K562 (cell line): ENCODE measurements around the gene TENT4A. TPM values are rescaled to one million over a fixed set of nuclear protein-coding genes. Genes with fewer than 3 reads are reported as not detected.

Experiments used
- RB1 ChIP-seq: fragments of 450-650 bp; IDR thresholded peaks from 2 replicates; pipeline ENCODE4 v1.6.1; 2017; ENCODE audit warnings: low read depth, mild to moderate bottlenecking
- ZEB2 ChIP-seq: fragments of 450-650 bp; IDR thresholded peaks from 2 replicates; pipeline ENCODE4 v1.6.1; 2016
- polyA plus RNA-seq, 8 experiments: library from polyadenylated mRNA; depleted of rRNA in 4 of 8; stranded (reverse) in 5 of 8; unstranded in 3 of 8; fragments of >200 nt; fragmentation: Nextera tagmentation in 2 of 8; fragmentation: Illumina TruSeq in 1 of 8; extraction: Ambion mirVana in 2 of 8; extraction: Trizol in 1 of 8; gene quantifications; 2 replicates each; pipeline versions ENCODE4 v1.2.1 to v1.2.3, GENCODE V29; 2011 to 2014; ENCODE audit warnings: inconsistent platforms in 1 of 8, missing spikeins in 1 of 8
- total RNA-seq, 7 experiments: library from RNA; depleted of rRNA in 6 of 7; stranded (reverse); fragments of >200 nt in 6 of 7; fragmentation: Illumina TruSeq in 2 of 7; extraction: Trizol in 2 of 7; gene quantifications; 2 replicates each; pipeline versions ENCODE4 v1.2.1 to v1.2.3, GENCODE V29; 2011 to 2021; ENCODE audit warnings: low replicate concordance in 1 of 7
- TF ChIP-seq, protein P1 (sequence below): fragments of 450-650 bp; IDR thresholded peaks from 2 replicates; pipeline ENCODE4 v1.6.1; 2016; ENCODE audit warnings: mild to moderate bottlenecking, moderate library complexity
- TF ChIP-seq, protein P2 (sequence below): sonication (generic); formaldehyde crosslinking; IDR thresholded peaks from 2 replicates; pipeline ENCODE4 v1.8.0; 2022; ENCODE audit warnings: missing genetic modification reagents, mild to moderate bottlenecking, borderline replicate concordance
- TF ChIP-seq, protein P3 (sequence below), 2 experiments: fragments of 450-650 bp in 1 of 2; sonication (generic) in 1 of 2; formaldehyde crosslinking; conservative IDR thresholded peaks; 2 replicates each; pipeline versions ENCODE4 v1.4.0 to v1.8.1; 2020 to 2022; ENCODE audit warnings: mild to moderate bottlenecking in 1 of 2, missing genetic modification reagents in 1 of 2
- TF ChIP-seq, protein P4 (sequence below): fragments of 250-450 bp; sonication (Bioruptor Pico); IDR thresholded peaks from 2 replicates; pipeline ENCODE4 v1.5.0; 2021

TENT4A gene
- total and polyA plus RNA-seq, 9 of the 15 experiments (the other 6 are each of a cell fraction or from before 2014, with no cell fraction given), result 1.3 to 27.3 (median 13.0) TPM

DNA sequence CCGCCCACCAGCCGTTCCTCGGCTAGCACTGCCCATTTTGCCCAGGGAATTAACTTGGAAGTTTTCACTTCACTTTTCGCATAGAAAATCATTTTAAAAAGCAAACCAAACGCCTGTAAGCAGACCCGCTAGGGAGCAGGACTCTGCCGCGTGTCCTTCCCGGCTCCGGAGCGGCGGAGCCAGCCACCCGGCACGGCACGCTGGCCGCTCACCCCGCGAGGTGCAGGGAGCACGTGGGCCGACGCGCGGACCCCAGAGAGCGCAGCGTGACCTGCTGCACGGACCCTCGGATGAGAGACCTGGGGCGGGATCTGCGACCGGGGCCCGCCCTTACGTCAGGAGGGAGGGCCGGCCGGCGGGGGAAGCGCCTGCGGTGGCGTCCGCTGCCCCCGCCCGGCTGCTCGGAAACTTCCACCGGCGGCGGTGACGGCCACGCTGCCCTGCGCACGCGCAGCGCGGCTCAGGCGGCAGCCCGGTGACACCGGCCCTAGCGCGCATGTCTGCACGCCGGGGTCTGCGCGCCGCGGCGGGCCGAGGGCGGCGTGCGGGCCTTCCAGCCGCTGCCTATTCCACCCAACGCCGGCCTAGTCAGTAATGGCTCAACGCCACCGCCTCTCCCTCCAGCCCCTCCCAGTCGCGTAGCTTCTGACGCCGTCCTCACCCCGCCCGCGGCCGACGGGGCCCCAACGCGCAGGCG is 507 bp upstream of the TENT4A start (continued):
- TF ChIP-seq RB1, result peak; percentile 90
- TF ChIP-seq, protein P1, sequence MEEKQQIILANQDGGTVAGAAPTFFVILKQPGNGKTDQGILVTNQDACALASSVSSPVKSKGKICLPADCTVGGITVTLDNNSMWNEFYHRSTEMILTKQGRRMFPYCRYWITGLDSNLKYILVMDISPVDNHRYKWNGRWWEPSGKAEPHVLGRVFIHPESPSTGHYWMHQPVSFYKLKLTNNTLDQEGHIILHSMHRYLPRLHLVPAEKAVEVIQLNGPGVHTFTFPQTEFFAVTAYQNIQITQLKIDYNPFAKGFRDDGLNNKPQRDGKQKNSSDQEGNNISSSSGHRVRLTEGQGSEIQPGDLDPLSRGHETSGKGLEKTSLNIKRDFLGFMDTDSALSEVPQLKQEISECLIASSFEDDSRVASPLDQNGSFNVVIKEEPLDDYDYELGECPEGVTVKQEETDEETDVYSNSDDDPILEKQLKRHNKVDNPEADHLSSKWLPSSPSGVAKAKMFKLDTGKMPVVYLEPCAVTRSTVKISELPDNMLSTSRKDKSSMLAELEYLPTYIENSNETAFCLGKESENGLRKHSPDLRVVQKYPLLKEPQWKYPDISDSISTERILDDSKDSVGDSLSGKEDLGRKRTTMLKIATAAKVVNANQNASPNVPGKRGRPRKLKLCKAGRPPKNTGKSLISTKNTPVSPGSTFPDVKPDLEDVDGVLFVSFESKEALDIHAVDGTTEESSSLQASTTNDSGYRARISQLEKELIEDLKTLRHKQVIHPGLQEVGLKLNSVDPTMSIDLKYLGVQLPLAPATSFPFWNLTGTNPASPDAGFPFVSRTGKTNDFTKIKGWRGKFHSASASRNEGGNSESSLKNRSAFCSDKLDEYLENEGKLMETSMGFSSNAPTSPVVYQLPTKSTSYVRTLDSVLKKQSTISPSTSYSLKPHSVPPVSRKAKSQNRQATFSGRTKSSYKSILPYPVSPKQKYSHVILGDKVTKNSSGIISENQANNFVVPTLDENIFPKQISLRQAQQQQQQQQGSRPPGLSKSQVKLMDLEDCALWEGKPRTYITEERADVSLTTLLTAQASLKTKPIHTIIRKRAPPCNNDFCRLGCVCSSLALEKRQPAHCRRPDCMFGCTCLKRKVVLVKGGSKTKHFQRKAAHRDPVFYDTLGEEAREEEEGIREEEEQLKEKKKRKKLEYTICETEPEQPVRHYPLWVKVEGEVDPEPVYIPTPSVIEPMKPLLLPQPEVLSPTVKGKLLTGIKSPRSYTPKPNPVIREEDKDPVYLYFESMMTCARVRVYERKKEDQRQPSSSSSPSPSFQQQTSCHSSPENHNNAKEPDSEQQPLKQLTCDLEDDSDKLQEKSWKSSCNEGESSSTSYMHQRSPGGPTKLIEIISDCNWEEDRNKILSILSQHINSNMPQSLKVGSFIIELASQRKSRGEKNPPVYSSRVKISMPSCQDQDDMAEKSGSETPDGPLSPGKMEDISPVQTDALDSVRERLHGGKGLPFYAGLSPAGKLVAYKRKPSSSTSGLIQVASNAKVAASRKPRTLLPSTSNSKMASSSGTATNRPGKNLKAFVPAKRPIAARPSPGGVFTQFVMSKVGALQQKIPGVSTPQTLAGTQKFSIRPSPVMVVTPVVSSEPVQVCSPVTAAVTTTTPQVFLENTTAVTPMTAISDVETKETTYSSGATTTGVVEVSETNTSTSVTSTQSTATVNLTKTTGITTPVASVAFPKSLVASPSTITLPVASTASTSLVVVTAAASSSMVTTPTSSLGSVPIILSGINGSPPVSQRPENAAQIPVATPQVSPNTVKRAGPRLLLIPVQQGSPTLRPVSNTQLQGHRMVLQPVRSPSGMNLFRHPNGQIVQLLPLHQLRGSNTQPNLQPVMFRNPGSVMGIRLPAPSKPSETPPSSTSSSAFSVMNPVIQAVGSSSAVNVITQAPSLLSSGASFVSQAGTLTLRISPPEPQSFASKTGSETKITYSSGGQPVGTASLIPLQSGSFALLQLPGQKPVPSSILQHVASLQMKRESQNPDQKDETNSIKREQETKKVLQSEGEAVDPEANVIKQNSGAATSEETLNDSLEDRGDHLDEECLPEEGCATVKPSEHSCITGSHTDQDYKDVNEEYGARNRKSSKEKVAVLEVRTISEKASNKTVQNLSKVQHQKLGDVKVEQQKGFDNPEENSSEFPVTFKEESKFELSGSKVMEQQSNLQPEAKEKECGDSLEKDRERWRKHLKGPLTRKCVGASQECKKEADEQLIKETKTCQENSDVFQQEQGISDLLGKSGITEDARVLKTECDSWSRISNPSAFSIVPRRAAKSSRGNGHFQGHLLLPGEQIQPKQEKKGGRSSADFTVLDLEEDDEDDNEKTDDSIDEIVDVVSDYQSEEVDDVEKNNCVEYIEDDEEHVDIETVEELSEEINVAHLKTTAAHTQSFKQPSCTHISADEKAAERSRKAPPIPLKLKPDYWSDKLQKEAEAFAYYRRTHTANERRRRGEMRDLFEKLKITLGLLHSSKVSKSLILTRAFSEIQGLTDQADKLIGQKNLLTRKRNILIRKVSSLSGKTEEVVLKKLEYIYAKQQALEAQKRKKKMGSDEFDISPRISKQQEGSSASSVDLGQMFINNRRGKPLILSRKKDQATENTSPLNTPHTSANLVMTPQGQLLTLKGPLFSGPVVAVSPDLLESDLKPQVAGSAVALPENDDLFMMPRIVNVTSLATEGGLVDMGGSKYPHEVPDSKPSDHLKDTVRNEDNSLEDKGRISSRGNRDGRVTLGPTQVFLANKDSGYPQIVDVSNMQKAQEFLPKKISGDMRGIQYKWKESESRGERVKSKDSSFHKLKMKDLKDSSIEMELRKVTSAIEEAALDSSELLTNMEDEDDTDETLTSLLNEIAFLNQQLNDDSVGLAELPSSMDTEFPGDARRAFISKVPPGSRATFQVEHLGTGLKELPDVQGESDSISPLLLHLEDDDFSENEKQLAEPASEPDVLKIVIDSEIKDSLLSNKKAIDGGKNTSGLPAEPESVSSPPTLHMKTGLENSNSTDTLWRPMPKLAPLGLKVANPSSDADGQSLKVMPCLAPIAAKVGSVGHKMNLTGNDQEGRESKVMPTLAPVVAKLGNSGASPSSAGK, result peak; percentile 84
- TF ChIP-seq, protein P2, sequence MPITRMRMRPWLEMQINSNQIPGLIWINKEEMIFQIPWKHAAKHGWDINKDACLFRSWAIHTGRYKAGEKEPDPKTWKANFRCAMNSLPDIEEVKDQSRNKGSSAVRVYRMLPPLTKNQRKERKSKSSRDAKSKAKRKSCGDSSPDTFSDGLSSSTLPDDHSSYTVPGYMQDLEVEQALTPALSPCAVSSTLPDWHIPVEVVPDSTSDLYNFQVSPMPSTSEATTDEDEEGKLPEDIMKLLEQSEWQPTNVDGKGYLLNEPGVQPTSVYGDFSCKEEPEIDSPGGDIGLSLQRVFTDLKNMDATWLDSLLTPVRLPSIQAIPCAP (CRISPR knock-in tag), result no peak
- TF ChIP-seq, protein P3, sequence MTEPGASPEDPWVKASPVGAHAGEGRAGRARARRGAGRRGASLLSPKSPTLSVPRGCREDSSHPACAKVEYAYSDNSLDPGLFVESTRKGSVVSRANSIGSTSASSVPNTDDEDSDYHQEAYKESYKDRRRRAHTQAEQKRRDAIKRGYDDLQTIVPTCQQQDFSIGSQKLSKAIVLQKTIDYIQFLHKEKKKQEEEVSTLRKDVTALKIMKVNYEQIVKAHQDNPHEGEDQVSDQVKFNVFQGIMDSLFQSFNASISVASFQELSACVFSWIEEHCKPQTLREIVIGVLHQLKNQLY (CRISPR knock-in tag; conservative IDR thresholded peaks at IDR 0.05), result peak in 1 of 2 experiments; percentile 62; a peak in 1 of 4 replicates
- TF ChIP-seq, protein P4, sequence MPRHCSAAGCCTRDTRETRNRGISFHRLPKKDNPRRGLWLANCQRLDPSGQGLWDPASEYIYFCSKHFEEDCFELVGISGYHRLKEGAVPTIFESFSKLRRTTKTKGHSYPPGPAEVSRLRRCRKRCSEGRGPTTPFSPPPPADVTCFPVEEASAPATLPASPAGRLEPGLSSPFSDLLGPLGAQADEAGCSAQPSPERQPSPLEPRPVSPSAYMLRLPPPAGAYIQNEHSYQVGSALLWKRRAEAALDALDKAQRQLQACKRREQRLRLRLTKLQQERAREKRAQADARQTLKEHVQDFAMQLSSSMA (CRISPR knock-in tag), result peak; percentile 19; the same call in 1 of the 2 replicates
- no peak for TF ChIP-seq ZEB2
